TTC549 (cell line): ENCODE data around the gene KIN.
"Not testable (repeated sequence)": the region's sequence is repeated elsewhere in the genome, so short reads cannot be mapped to it uniquely, and the experiment has no call there.

ENCODE experiments used
- FAIRE-seq: peaks from 2 replicates; lab custom pipeline; 2012; peaks lifted over from hg19 to GRCh38; lab: Jason Lieb, UNC

The KIN gene, protein sequence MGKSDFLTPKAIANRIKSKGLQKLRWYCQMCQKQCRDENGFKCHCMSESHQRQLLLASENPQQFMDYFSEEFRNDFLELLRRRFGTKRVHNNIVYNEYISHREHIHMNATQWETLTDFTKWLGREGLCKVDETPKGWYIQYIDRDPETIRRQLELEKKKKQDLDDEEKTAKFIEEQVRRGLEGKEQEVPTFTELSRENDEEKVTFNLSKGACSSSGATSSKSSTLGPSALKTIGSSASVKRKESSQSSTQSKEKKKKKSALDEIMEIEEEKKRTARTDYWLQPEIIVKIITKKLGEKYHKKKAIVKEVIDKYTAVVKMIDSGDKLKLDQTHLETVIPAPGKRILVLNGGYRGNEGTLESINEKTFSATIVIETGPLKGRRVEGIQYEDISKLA

DNA sequence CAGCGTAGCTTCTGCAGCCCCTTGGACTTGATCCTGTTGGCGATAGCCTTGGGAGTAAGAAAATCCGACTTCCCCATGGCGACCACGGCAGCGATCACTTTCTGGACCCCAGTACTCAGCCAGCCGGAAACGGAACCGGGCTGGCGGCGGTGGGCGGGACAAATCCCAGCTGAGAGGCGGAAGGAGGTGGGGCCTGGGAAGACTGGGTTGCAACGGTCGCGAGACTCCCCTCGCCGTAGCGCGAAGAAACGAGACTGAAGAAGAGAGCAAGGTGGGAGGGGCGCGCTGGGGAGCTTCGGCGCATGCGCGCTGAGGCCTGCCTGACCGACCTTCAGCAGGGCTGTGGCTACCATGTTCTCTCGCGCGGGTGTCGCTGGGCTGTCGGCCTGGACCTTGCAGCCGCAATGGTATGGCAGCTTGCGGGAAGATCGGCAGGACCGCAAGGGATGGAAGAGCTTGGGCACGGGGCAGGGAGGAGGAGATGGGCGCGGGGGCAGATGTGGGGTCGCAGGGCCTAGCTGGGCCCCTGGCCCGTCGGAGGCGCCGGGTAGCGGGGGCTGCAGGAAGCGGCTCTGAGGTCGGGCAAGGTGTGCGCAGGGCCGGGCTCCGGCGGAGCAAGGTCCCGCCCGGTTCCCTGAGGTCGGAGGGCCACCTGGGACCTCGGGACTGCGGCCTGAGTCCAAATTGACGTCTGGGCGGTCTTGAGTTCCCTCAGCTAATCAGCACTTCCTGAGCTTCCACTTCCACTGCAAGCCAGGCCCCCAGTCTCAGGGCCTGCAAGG is at the start of gene KIN, which contains the start of gene ATP5F1C:
TSS of gene KIN (minus strand) at position 137 of the 782 bp plus-strand sequence. CDS start at position 77, 60 bp downstream.
TSS of gene ATP5F1C (plus strand) at position 321 of the 782 bp plus-strand sequence. CDS start at position 352, 31 bp downstream.
- FAIRE-seq: peak; percentile 78

DNA sequence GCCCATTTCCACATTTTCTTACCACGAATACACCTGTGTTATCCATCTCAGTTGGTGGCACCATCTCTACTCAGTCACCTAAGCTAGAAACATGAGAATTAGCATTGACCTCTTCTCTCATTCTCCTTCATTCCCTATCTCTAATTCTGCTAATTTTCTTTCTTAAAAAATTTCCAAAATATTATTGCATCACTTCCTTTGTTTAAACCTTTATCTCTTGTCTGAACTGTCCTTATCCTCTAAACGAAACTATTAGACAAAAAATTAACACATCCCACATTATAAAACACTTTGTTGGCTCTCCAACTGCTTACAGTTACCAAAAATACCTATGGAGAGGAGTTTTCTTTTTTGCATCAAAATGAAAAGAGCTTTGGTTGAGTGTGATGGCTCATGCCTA is 48.8 kb upstream of the KIN start:
- FAIRE-seq: no peak

- FAIRE-seq: no peak
These were observed 46.5 kb upstream of the KIN start for GRCh38 chr10:7834262-7834661.

- FAIRE-seq: no peak
These were observed 45.4 kb upstream of the KIN start for GRCh38 chr10:7833210-7833609.

DNA sequence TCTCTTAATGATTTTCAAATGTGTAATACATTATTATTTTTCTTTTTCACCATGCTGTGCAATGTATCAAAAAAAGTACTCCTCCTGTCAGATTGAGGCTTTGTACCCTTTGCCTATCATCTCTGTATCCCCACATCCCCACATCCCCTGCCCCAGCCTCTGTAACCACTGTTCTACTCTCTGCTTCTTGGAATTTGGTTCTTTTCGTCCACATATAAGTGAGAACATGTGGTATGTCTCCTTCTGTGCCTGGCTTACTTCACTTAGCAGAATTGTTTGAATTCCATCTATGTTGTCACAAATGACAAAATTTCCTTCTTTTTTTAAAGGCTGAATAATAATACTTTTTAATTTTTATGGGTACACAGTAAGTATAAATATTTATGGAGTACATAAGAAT is 44.3 kb upstream of the KIN start:
- FAIRE-seq: no peak

DNA sequence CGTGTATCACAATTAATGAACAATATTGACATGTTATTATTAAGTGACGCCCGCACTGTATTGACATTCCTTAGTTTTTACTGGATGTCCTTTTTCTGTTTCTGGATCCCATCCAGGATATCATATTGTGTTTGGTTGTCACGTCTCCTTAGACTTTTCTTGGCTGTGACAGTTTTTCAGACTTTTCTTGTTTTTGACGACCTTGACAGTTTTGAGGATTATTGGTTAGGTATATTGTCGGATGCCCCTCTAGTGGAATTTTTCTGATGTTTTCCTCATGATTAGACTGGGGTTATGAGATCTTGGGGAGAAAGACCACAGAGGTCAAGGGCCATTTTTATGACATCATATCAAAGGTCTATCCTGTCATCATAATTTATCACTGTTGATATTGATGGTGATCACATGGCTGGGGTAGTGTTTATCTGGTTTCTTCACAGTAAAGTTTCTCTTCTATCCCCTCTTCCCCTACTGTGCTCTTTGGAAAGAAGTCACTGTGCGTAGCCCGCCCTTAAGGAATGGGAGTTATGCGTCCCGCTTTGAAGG is 41.6 kb upstream of the KIN start:
- FAIRE-seq: no peak

GRCh38 chr10:7826971-7827370 is 39.2 kb upstream of the KIN start:
- FAIRE-seq: no peak

GRCh38 chr10:7824251-7824650 is 36.5 kb upstream of the KIN start:
- no peak for FAIRE-seq

GRCh38 chr10:7819121-7819460 is 31.3 kb upstream of the KIN start:
- FAIRE-seq: no peak

GRCh38 chr10:7818295-7819120 is 30.7 kb upstream of the KIN start, which contains the start of gene TAF3:
Gene TAF3 (plus strand): TSS chr10:7818505. CDS start chr10:7818710, 205 bp downstream.
- FAIRE-seq: no peak

GRCh38 chr10:7817984-7818294 is 30.1 kb upstream of the KIN start:
- FAIRE-seq: no peak

DNA sequence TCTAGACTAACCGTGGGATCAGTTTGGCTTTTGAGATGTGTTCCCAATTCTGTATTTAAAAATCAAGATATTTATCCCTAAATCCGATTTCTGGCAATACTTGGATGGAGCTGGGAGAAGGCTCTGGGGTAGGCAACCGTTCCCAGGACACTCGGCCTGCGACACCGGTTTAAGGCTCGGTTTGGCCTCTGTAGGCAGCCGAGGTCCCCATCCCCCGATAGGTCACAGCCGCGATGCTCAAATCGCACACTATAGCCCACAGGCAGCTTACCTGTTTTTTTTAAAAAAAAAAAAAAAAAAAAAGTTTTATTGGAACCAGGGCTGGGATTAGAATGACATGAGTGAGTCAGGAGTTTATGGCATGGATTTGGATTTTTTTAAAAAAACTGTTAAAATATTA is 29.8 kb upstream of the KIN start:
- FAIRE-seq: no peak

DNA sequence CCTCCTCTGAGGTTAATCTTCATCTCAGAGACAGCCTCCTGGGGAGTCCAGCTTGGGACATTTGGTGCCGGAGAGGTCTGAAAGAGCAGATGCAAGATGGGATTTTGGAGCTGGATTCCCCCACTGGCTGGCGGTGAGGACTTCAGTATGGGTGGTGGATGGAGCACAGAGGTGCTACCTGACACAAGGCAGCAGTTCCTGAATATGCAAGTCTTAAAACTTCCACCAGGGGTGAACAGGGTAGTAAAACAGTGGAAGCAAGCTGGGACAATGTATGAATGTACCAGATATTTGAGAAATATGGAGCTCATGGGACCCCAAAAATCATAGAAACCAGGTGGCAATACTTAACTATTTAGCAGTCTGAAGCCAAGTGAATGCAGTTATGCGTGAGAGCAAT is 25.7 kb upstream of the KIN start:
- FAIRE-seq: no peak

- not testable (repeated sequence) for FAIRE-seq
These were observed 23.9 kb upstream of the KIN start for GRCh38 chr10:7811743-7812142.

DNA sequence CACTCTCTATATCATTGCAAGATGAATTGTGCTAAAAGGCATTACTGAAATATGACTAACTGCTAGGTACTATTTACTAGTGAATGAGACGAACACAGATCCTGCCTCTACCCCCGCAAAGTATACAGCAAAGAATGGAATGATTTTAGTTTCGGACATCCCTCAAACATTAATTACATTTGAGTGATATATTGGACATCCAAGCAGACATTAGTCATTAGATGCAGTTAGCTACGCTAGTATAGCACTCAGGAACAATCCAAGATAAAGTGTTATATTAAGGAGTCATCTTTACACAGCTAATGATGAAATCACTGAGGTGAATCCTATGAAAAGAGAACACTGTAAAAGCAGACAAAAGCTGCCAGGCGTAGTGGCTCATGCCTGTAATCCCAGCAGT is 23.2 kb upstream of the KIN start:
- FAIRE-seq: no peak

DNA sequence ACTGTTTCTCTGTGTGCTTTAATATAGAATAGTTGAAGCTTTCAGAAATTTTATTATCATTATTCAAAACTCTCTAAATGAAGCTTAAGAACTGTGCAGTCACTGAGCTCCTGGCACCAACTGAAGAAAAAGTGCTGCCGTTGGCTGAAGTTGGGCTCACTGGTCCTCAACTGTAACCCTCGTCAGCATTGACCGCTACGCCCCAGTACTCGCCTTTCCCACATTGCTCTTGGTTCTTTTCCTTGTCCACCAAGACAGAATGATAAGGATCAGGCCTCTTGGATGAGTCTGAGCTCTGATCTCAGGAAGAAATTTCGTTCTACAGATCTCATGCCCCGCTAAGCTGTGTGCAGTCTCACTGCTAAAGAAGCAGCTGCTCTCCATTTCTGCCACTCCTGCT is 22.6 kb upstream of the KIN start:
- FAIRE-seq: no peak

GRCh38 chr10:7808686-7809267 is 21.0 kb upstream of the KIN start:
- no peak for FAIRE-seq

DNA sequence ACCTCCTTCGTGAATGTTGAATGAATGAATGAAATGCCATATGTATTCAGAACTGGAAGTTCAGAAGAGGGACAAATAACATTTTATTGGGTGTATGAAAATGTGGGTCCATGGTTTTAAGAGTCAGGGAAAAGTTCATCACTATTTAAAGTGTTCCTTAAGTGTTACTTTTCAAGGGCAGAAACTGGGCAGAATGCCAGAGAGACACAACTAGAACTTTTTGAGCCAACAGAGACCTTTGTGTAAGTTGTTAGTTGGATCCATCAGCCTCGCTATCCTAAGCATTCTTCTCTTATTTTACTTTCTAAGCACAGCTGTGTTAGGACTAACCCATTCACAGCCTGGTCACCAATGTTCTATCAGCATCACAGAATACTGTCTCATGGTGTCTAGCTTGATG is 16.9 kb upstream of the KIN start:
- no peak for FAIRE-seq

GRCh38 chr10:7804216-7804615 is 16.4 kb upstream of the KIN start:
- no peak for FAIRE-seq

GRCh38 chr10:7802606-7803005 is 14.8 kb upstream of the KIN start:
- no peak for FAIRE-seq

- no peak for FAIRE-seq
These were observed 9.8 kb upstream of the KIN start for GRCh38 chr10:7797582-7797981.

DNA sequence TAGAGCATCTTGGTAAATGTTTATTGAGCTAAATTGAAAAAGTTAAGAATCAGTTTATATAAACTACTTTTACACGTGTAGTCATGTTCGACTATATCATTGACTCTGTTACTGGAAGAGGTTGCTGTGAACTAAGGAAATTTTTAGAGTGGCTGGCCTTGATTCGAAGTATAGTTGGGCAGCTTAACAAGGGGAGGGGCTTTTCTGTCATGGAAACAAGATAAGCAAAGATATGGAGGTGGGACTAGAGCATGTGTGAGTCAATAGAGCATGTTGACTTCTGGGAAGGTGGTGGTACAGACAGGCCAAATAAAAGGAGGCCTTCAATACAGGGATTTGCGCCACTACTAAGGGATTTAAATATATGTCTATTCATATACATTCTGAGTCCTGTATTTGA is 7.8 kb upstream of the KIN start:
- FAIRE-seq: no peak
